HG03175 (cell line): ENCODE measurements around the gene IQCK.
"Not testable (repeated sequence)": the region's sequence is repeated elsewhere in the genome, so short reads cannot be mapped to it uniquely, and the experiment has no call there.

Source experiments
- ATAC-seq: cut with Tn5 transposase; IDR thresholded peaks from one replicate; pipeline ENCODE4 v1.9.1; 2021; ENCODE audit warnings: mild to moderate bottlenecking, moderate library complexity; ENCODE audit not compliant: unreplicated experiment

The IQCK gene

DNA sequence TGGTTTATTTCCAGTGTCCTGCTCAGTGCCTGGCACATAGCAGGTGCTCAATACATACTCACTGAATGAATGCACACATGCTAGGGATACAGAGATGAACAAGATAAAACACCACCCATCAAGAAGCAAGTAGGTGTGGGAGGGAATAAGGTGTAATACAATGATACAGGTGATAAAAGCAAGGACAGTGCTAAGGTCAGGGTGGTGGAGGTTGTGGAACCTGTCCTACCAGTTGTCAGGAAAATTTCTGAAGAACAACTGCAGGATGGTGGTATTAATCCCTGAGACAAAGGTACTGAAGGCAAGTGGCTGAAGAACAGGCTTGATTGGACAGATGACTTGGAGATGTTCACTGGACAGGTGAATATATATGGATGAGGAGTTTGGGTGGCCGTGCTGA is 1.9 kb upstream of the IQCK start:
- ATAC-seq: no peak

DNA sequence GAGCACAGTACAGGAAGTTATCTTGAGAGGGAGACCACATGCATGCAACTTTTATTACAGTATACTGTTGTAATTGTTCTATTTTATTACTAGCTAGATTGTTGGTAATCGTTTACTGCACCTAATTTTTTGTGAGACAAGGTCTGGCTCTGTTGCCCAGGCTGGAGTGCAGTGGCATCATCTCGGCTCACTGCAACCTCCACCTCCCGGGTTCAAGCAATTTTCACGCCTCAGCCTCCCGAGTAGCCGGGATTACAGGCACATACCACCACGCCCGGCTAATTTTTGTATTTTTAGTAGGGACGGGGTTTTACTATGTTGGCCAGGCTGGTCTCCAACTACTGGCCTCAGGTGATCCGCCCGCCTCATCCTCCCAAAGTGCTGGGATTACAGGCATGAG is 1.3 kb upstream of the IQCK start:
- not testable (repeated sequence) for ATAC-seq

DNA sequence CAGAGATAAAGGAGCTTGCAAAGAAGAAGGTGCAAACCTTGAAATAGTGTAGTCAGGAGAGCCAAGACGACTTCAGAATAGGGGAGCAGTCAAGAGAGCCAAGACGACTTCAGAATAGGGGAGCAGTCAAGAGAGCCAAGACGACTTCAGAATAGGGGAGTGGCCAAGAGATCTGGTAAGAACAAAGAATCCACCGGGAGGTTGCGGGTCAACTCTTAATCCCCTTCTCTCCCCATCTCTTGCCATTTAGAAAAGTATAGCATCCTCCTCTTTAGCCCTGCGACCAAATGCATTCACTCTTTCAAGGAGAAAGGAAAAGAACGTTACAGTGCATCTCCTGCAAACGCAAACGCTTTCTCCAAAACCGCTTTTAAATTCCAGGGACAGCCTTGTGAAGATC is 757 bp upstream of the IQCK start:
- ATAC-seq: no peak

DNA sequence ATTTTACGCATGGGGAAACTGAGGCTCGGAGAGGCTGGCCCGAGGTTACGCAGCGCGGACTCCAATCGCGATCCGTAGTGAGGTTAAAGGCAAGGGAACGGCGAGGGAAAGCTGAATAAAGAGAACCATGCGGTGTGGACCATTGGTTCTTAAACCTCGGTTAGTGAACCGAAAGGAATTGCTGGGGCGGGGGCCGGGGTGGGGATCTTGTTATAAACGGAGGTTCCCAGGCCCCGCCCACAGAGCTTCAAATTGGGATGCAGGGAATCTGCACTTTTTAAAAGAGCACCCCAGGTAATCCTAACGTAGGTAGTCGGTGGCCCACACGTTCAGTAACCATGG is 524 bp downstream of the IQCK start:
- ATAC-seq: no peak

DNA sequence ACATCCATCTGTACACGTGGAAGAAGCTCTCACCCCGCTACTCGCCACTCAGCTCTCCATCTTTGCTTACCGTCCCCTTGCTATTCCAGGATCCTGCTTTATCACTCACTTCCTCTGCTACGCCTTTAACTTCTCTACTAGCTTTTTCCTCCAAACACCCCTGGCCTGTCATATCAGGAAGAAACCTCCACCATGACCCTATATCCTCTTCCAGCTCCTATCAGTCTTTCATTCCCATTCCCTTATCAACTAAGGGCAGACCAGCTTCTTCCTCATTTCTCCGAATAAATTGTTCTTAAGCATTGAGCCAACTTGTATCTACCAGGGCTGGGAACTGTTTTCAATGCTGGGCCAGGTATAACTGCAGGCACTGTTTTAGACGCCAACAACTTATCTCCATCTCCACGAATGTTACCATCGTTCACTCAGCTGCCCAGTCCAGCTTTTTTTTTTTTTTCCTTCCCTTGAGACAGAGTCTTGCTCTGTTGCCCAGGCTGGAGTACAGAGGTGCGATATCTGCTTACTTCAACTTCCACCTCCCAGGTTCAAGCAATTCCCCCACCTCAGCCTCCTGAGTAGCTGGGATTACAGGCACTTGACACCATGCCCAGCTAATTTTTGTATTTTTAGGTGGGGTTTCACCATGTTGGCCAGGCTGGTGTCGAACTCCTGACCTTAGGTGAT is 4.3 kb downstream of the IQCK start:
- no peak for ATAC-seq

DNA sequence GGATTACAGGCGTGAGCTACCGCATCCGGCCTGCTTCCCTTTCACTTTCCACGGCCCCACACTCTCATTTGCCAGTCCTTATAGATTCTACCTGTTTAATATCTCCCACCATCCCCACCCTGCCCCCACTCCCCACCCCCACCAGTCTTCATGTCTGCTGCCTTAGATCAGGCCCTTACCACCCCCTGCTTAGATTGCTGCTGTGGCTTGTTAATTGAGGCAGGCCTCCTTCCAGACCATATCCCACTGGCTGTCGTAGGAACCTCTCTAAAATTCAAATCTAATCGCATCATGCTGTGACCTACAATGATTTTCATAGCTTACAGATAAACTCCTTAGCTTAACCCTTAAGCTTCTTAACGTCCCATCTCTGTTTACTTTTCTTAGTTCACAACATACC is 4.9 kb downstream of the IQCK start:
- ATAC-seq: no peak

DNA sequence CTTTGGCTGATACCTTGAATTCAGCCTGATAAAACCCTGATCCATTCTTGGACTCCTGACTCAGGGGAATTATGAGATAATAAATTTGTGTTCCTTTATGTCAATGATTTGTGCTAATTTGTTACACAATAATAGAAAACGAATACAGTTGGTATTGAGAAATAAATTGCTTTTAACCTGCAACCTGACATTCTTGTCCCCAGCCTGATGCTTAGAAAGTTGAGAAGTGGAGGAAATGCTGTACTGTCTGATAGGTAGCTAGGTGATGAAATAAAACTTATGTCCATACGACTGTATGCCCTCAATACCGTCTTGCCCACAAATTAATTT is 10.5 kb downstream of the IQCK start:
- ATAC-seq: no peak

DNA sequence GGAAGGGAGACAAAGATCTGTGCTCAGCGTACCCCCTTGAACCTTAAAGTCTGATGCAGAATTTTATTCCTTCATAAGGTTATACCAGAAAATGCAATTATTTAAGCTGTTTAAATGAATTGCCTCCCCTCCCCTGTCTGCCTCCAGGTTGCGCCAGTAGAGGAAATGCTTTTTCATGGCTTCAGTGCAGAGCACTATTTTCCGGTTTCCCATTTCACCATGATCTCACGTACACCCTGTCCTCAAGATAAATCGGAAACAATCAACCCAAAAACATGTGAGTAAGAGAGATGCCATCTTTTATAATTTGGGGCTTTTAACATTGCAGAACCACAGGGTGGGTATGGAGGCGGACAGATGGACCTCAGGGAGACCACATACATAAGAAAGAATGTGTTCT is 15.5 kb downstream of the IQCK start:
- no peak for ATAC-seq

DNA sequence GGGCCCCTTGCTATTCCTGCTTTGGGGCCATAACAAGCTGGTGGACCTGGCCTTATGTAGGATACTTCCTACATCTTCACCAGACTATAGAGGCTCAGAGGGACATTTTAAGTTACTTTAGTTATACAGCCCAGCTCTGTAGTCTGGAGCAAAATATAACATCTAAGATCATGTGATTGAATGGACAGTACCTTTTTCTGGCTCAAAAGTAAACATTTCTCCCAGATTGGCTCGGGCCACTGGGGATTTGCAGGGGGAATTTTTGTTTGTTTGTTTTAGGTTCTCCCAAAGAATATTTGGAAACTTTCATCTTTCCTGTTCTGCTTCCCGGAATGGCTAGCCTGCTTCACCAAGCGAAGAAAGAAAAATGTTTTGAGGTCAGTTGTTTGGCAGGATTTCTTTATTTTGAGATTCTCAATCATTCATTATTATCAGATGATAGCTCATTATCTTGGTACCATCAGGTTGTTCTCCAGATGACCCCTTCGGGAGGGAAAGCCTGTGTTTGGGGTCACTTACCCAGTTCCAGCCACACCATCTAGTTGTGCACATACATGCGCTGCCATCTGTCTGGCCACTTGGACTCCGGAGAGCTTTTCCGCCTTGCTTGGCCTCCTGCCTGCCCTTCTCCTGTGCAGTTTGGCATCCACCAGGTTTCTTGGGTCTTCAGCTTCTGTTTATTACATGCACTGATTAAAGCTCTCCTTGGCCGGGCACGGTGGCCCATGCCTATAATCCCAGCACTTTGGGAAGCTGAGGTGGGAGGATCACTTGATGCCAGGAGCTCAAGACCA is 17.2 kb downstream of the IQCK start:
- no peak for ATAC-seq

DNA sequence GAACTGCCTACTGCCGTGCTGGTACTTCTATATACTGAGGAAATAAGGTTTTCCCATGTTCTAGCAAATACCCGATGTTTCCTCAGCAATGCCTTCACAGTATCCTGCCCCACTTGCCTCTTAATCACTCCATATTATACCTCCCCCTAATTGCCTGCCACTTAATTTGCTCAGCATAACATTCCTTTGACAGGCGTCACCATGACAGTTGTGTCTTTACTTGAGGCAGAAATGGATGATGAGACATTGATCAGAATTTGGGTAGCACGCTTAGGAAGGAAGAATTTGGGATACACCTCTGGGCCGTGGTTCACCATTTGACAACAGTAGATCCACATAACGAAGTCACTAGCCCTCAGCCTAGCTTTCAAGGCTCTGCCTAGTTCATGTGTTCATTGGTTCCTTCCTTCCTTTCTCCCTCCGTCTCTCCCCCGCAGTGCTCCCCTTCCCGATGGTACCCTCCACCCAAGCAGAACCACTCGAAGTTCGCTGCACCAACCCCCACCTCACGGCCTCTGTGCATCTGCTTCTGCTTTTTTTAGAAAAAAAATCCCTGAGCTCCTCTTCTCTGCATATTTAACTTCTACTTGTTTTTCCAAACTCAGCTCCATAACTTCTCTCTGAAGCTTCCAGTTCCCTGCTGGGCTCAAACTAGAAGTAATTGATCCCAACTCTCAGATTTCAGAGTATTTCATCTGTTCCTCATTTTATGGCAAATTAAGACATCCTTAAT is 19.4 kb downstream of the IQCK start:
- no peak for ATAC-seq

DNA sequence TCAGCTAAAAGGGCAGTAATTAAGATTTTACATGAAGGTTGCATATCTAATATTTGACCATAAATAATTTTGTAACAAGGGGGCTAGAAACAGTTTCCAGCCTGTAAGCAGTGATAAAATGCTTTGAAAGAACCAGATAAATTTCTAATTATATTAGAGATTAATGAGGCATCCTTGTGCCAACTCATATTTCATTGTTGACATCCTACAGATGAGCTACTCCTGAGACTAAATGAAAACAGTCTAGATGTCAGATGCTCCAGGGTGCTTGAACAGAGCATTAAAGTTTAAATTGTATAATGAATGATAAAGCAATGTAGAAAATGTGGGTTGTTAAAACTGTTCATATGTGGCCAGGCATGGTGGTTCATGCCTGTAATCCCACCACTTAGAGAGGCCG is 23.3 kb downstream of the IQCK start:
- ATAC-seq: no peak

DNA sequence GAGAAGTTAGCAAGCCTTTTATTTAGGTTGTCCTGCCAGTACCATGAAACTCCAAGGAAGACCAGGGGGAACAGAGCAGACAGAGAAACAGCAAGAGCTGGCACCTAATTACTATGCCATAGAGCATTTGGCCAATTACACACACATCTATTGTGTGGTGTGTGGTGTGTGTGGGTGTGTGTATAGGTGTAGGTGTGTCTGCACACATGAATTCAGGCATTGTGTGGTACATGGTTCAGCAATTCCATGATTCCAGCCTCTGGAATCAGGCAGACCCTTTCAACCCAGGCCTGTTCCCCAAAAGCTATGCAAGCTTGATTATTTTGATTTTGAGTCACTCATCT is 25.7 kb downstream of the IQCK start:
- no peak for ATAC-seq

DNA sequence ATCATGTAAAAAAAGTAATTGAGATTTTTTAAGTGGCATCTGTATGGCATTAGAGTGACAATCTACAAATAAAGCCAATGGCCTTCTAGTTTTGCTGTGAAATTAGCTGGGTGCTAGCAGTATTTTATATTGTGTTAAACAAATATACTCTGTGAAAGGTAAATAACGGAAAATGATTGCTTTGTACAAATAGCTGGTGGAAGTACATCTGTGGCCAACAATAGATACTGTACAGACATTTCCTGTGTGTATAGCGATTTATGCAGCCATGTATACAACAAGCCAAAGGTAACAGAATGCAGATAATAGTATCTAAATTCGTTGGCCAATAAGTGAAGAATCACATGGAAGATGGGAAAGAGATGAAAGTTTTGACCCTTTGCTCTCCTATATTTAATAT is 26.6 kb downstream of the IQCK start:
- ATAC-seq: no peak

DNA sequence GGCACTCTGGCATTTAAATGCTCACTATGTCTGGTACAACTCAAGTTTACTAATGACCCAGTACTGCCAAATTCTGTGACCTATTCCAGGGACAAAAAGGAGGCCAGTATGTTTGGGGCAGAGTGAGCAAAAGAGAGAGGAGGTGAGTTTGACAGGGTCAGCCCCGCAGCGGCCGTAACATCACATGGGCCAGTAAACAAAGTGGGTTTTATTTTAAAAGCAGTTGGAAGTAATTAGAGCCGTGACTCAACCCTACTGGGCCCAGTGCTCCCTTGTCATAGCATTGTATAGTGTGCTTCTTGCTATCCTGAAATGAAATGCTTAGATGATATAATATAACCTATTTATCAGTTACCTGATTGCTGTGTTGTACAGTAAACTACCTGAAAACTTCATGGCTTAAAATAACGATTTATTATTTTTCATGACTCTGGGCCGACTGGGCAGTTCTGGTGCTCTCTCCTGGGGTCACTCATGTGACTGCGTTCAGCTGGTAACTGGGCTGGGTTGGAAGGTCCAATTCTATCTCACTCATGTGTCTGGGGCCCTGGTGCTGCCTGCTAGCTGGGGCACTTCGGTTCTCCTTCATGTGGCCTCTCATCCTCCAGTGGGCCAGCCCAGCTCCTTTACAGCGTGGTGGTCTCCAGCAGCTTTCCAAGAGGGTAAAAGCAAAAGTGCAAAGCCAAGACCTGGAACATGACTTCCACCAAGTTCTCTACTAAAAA is 27.4 kb downstream of the IQCK start:
- ATAC-seq: no peak

DNA sequence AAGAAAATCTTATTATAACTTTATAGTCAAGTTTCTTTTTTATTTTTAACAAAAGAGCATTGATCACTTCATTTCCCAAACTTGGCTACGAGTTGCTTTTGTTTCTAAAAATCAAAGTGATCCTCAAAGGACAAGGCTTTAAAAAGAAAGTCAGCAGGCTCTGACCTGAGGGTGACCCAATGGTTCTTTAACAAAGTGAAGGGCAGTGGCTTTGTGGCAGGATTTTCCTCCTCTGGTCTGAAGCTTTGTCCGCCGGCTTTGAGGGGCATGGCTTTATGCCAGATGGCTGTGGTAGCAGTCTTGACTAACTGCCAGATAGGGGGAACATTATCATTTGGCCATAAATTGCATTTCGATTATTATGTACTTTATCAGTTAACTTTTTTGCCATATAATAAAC is 28.5 kb downstream of the IQCK start:
- no peak for ATAC-seq

DNA sequence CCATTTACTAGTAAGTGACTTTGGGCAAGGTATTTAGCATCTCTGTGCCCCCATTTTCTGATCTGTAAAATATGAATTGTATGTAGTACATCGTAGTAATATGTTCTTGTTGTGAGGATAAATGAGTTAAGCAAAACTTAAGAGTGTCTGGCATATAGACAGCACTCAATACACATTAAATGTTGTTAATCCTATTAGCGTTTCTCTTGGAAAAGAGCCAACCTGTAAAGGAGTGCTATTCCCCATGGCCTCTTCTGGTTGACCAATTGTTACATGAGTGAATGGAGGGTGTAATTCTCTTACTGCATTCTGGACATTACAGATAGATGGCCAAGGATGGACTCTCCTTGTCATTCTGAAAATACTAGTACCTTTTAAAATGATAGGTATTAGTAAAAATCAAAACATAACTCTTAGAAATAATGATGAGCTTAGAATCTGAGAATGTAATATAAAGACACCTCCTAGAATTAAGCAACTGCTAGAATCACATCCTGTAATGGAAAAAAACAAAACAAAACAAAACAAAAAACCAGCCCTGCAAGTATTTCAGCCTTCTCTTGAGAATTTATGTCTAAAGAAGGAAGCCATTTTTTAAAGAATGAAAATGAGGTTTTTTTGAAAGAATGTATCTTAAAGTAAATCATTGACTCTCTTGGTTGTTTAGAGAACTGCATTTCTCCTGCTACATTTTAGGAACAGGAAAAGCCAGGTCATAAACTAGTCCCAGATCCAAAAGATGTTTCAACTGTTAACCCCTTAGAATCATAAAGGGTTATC is 30.5 kb downstream of the IQCK start:
- no peak for ATAC-seq

DNA sequence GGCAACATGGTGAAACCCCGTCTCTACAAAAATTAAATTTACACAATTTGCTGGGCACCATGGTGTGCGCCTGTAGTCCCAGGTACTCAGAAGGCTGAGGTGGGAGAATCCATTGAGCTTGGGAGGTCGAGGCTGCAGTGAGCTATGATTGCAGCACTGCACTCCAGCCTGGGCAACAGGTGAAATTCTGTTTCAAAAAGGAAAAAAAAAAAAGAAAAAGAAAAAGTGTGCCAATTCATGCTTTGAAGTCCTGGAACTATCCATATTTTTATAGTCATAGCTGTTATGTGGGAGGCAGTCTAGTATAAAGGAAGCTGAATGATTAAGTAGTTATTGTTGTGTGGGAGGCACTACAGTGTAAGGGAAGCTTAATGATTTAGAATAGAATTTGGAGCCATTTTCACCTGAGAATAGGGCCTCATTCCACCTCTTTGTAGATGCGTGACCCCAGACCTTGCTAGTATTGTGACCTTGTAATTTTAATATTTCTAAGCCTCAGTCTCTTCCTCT is 31.6 kb downstream of the IQCK start:
- no peak for ATAC-seq

DNA sequence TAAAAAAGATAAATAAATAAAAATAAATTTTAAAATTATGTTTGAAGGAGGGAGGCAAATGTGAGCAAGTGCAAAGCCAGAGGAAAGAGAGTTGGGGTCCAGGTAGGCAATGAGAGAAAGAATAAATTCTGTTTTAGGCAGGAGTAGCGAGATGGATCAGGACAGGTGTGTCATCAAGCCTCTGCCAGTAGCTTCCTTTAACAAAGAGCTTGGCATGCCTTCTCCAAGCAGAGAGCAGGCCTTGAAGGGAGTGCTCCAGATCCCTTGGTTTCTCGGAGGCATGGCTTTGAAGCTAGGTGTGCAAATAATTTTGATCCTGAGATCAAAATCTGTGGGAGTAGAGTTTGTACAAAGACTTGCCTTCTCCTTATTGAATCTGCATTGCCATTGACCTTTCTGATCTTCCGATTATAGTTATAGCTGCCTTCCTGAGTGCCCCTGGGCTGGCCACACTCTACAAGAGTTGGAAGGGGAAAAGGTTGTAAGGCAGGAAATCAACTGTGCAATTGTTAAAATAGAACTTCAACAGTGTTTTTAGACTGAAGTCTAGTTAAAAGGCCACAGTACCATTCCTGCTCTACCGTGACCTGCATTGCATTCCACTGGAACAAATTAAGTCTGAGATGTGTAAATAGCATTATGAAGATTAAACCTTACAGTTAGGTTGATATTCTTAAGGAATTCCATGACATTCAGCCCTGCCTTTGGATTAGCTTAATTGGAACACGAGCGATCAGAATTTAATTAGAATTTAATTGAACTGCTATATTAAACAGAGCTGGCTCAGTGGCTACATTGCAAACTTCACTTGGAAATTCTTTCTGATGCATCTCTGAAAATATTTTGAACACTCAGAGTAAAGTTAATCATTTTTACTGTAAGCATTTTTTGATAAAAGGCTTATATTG is 33.7 kb downstream of the IQCK start:
- no peak for ATAC-seq

DNA sequence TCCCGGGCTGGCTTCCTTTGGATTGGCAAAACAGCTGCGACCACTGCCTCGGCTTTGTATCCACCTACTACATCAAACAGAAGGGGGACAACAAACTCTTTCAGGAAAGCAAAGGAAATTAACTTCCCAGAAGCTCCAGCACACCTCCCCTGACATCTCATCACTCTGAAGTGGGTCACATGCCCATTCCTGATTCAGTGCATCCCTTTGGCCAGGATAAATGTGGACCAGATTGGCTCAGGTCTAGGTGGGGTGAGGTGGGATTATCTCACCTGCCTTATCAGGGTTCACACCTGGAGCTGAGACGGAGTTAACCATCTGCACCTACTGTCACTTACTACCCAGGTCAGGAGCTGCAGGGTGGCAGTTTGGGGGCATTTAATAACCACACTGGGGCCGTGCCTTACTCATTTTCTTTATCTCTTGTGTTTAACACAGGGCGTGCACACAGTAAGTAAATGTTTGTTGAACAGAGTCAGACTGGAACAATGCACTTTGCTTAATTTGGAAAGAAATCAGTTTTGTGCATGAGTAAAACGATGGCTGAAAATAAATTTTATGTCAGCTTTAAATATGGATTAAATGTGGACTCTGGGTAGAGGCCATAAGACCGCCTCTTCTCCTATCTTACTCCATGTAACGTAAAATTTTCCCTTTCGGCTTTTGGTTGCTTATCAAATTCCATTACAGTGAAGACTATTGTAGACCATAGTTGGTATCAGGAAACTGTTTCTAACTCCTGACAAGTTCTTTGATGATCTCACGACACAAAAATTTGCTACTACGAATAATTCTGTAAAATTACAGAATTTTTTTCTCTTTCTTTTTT is 36.0 kb downstream of the IQCK start:
- ATAC-seq: no peak
